ENCODE measurements around the gene TAF11L10. TPM values are rescaled to one million over a fixed set of nuclear protein-coding genes. Genes with fewer than 3 reads are reported as not detected.

TAF11L10 gene
- not detected in 2 replicates for total RNA-seq

DNA sequence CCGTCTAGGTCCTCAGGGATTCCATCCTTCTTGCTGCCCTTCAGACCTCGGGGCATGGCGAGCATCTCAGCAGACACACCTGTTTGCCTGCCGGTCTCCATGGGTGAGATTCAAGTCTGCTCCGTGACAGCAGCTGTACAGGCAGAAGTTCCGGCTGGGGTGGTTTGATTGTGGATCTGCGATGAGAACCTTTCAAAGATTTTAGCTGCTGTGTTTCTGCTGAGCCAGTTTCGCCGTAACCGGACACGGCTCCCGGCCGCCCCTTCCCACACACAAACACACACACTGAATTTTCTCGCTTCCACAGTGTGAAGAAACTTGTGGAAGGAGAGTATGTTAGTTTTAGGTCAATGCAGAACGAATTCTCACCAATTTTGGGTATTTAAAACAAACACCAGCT, at the start of gene TAF11L10:
Gene TAF11L10, minus strand, starts transcription at position 101 of the 400 bp plus-strand sequence.

DNA sequence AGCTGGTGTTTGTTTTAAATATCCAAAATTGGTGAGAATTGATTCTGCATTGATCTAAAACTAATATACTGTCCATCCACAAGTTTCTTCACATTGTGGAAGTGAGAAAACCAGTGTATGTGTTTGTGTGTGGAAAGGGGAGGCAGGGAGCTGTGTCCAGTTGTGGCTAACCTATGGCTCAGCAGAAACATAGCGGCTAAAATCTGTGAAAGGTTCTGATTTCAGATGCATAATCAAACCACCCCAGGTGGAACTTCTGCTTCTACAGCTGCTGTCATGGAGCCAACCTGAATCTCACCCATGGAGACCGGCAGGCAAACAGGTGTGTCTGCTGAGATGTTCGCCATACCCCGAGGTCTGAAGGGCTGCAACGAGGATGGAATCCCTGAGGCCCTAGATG, 36.5 kb upstream of the TAF11L10 start, which contains the start of gene TAF11L14:
Gene TAF11L14, plus strand, starts transcription at position 301 of the 400 bp plus-strand sequence.

DNA sequence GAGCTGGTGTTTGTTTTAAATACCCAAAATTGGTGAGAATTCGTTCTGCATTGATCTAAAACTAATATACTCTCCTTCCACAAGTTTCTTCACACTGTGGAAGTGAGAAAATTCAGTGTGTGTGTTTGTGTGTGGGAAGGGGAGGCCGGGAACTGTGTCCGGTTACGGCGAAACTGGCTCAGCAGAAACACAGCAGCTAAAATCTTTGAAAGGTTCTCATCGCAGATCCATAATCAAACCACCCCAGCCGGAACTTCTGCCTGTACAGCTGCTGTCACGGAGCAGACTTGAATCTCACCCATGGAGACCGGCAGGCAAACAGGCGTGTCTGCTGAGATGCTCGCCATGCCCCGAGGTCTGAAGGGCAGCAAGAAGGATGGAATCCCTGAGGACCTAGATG, 34.2 kb upstream of the TAF11L10 start, which contains the start of gene TAF11L13:
Gene TAF11L13, plus strand, starts transcription at position 301 of the 400 bp plus-strand sequence.

DNA sequence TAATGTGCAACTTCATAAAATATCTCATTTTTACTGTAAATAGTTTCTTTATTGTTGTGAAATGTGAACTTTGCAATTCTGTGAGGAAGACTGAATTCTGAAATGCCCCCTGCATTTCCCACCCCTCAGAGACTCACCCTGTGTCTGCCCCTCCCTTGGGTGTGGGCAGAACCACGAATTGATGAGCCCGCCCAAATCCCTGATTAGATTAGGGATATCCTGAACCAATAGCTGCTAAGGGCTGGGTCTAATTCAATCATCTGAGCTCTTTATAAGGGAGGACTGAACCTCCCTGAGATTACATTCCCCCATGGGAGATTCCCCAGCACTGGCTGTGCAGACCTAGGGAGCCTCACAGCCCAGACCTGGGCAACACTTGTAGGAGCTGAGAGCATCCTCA, 12.5 kb upstream of the TAF11L10 start, which contains the start of gene TAF11L12:
Gene TAF11L12, plus strand, starts transcription at position 301 of the 400 bp plus-strand sequence.

DNA sequence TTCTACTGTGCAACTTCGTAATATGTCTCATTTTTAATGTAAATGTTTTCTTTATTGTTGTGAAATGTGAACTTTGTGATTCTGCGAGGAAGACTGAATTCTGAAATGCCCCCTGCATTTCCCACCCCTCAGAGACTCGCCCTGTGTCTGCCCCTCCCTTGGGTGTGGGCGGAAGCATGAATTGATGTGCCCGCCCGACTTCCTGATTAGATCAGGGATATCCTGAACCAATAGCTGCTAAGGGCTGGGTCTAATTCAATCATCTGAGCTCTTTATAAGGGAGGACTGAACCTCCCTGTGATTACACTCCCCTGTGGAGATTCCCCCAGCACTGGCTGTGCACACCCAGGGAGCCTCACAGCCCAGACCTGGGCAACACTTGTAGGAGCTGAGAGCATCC, 6.3 kb upstream of the TAF11L10 start, which contains the start of gene TAF11L11:
Gene TAF11L11, plus strand, starts transcription at position 304 of the 400 bp plus-strand sequence.

DNA sequence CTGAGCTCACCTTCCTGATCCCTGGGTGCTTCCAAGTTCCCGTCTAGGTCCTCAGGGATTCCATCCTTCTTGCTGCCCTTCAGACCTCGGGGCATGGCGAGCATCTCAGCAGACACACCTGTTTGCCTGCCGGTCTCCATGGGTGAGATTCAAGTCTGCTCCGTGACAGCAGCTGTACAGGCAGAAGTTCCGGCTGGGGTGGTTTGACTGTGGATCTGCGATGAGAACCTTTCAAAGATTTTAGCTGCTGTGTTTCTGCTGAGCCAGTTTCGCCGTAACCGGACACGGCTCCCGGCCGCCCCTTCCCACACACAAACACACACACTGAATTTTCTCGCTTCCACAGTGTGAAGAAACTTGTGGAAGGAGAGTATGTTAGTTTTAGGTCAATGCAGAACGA, 3.4 kb downstream of the TAF11L10 start, which contains the start of gene TAF11L9:
Gene TAF11L9, minus strand, starts transcription at position 140 of the 400 bp plus-strand sequence.

DNA sequence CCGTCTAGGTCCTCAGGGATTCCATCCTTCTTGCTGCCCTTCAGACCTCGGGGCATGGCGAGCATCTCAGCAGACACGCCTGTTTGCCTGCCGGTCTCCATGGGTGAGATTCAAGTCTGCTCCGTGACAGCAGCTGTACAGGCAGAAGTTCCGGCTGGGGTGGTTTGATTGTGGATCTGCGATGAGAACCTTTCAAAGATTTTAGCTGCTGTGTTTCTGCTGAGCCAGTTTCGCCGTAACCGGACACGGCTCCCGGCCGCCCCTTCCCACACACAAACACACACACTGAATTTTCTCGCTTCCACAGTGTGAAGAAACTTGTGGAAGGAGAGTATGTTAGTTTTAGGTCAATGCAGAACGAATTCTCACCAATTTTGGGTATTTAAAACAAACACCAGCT, 6.8 kb downstream of the TAF11L10 start, which contains the start of gene TAF11L8:
Gene TAF11L8, minus strand, starts transcription at position 101 of the 400 bp plus-strand sequence.

DNA sequence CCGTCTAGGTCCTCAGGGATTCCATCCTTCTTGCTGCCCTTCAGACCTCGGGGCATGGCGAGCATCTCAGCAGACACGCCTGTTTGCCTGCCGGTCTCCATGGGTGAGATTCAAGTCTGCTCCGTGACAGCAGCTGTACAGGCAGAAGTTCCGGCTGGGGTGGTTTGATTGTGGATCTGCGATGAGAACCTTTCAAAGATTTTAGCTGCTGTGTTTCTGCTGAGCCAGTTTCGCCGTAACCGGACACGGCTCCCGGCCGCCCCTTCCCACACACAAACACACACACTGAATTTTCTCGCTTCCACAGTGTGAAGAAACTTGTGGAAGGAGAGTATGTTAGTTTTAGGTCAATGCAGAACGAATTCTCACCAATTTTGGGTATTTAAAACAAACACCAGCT, 12.0 kb downstream of the TAF11L10 start, which contains the start of gene TAF11L7:
Gene TAF11L7, minus strand, starts transcription at position 101 of the 400 bp plus-strand sequence.

Other genes starting within 250 kb of the TAF11L10 start
- gene TAF11L2, start 99.6 kb downstream of the TAF11L10 start, total RNA-seq = not detected in 2 replicates
- gene TAF11L3, start 79.5 kb downstream of the TAF11L10 start, total RNA-seq = not detected in 2 replicates
- not detected in 2 replicates for gene TAF11L4, start 76.0 kb downstream of the TAF11L10 start, total RNA-seq
- not detected in 2 replicates for gene TAF11L5, start 72.6 kb downstream of the TAF11L10 start, total RNA-seq
- not detected in 2 replicates for gene TAF11L6, start 69.2 kb downstream of the TAF11L10 start, total RNA-seq
- gene TAF11L7, start 12.1 kb downstream of the TAF11L10 start, total RNA-seq = not detected in 2 replicates
- gene TAF11L8, start 6.9 kb downstream of the TAF11L10 start, total RNA-seq = not detected in 2 replicates
- not detected in 2 replicates for gene TAF11L9, start 3.4 kb downstream of the TAF11L10 start, total RNA-seq
- gene TAF11L11, start 6.4 kb upstream of the TAF11L10 start, total RNA-seq = not detected in 2 replicates
- not detected in 2 replicates for gene TAF11L12, start 12.6 kb upstream of the TAF11L10 start, total RNA-seq
- not detected in 2 replicates for gene TAF11L13, start 34.3 kb upstream of the TAF11L10 start, total RNA-seq
- not detected in 2 replicates for gene TAF11L14, start 36.6 kb upstream of the TAF11L10 start, total RNA-seq